ENCODE measurements around the gene ARL5C.
"Not testable (repeated sequence)": the region's sequence is repeated elsewhere in the genome, so short reads cannot be mapped to it uniquely, and the experiment has no call there.

ARL5C gene

GRCh38 chr17:39194089-39194984 is 28.4 kb upstream of the ARL5C start:
- DNase-seq, result no peak

GRCh38 chr17:39193346-39193745 is 27.4 kb upstream of the ARL5C start:
- no peak for DNase-seq

- DNase-seq, result no peak
Measured at GRCh38 chr17:39192901-39193300, 26.9 kb upstream of the ARL5C start.

GRCh38 chr17:39191750-39192510 is 26.0 kb upstream of the ARL5C start:
- DNase-seq, result no peak

GRCh38 chr17:39187152-39187830 is 21.3 kb upstream of the ARL5C start:
- DNase-seq, result no peak

- peak; percentile 71 for DNase-seq
Measured at GRCh38 chr17:39186481-39187002, 20.6 kb upstream of the ARL5C start.

- DNase-seq, result no peak
Measured at GRCh38 chr17:39183720-39184119, 17.8 kb upstream of the ARL5C start.

GRCh38 chr17:39183045-39183444 is 17.1 kb upstream of the ARL5C start:
- no peak for DNase-seq

GRCh38 chr17:39181303-39181702 is 15.3 kb upstream of the ARL5C start:
- DNase-seq, result no peak

- no peak for DNase-seq
Measured at GRCh38 chr17:39178536-39178935, 12.6 kb upstream of the ARL5C start.

- DNase-seq, result no peak
Measured at GRCh38 chr17:39177256-39177655, 11.3 kb upstream of the ARL5C start.

- no peak for DNase-seq
Measured at GRCh38 chr17:39175695-39176093, 9.7 kb upstream of the ARL5C start.

- DNase-seq, result peak; percentile 54
Measured at GRCh38 chr17:39174920-39175694, 9.1 kb upstream of the ARL5C start.

- no peak for DNase-seq
Measured at GRCh38 chr17:39173526-39174274, 7.7 kb upstream of the ARL5C start.

GRCh38 chr17:39173080-39173479 is 7.1 kb upstream of the ARL5C start:
- no peak for DNase-seq

GRCh38 chr17:39171933-39172332 is 6.0 kb upstream of the ARL5C start:
- DNase-seq, result no peak

GRCh38 chr17:39170558-39170957 is 4.6 kb upstream of the ARL5C start:
- DNase-seq, result no peak

GRCh38 chr17:39170109-39170508 is 4.1 kb upstream of the ARL5C start:
- DNase-seq, result no peak

GRCh38 chr17:39169518-39169917 is 3.6 kb upstream of the ARL5C start:
- DNase-seq, result no peak

- no peak for DNase-seq
Measured at GRCh38 chr17:39169101-39169500, 3.1 kb upstream of the ARL5C start.

- not testable (repeated sequence) for DNase-seq
Measured at GRCh38 chr17:39168503-39168902, 2.5 kb upstream of the ARL5C start.

GRCh38 chr17:39167476-39167875 is 1.5 kb upstream of the ARL5C start:
- no peak for DNase-seq
